GM18909 (cell line): Measurements from ENCODE around the gene CLCN2.

ENCODE experiments used
- ATAC-seq: cut with Tn5 transposase; IDR thresholded peaks from one replicate; pipeline ENCODE4 v1.9.1; 2021; ENCODE audit warnings: mild to moderate bottlenecking; ENCODE audit not compliant: unreplicated experiment, poor library complexity

The CLCN2 gene

GRCh38 chr3:184332370-184333090 is 28.9 kb downstream of the CLCN2 start:
- ATAC-seq = no peak

GRCh38 chr3:184328516-184328915 is 32.9 kb downstream of the CLCN2 start:
- no peak for ATAC-seq

- ATAC-seq = no peak
Measured at GRCh38 chr3:184327171-184327570, 34.2 kb downstream of the CLCN2 start.

GRCh38 chr3:184325715-184326369 is 35.6 kb downstream of the CLCN2 start:
- ATAC-seq = no peak

GRCh38 chr3:184325269-184325668 is 36.1 kb downstream of the CLCN2 start:
- no peak for ATAC-seq

GRCh38 chr3:184323696-184324095 is 37.7 kb downstream of the CLCN2 start:
- no peak for ATAC-seq

- no peak for ATAC-seq
Measured at GRCh38 chr3:184322731-184323487, 38.5 kb downstream of the CLCN2 start.

- ATAC-seq = no peak
Measured at GRCh38 chr3:184321666-184322065, 39.7 kb downstream of the CLCN2 start.

- no peak for ATAC-seq
Measured at GRCh38 chr3:184320104-184320445, 41.3 kb downstream of the CLCN2 start.

- ATAC-seq = no peak
Measured at GRCh38 chr3:184317201-184317600, 44.2 kb downstream of the CLCN2 start.

GRCh38 chr3:184316792-184317191 is 44.6 kb downstream of the CLCN2 start:
- no peak for ATAC-seq

GRCh38 chr3:184315871-184316661 is 45.3 kb downstream of the CLCN2 start:
- no peak for ATAC-seq

GRCh38 chr3:184315543-184315867 is 45.9 kb downstream of the CLCN2 start:
- ATAC-seq = peak; percentile 5

GRCh38 chr3:184314700-184315542 is 46.5 kb downstream of the CLCN2 start:
- peak; percentile 50 for ATAC-seq

- ATAC-seq = peak; percentile 83
Measured at GRCh38 chr3:184314363-184314699, 47.1 kb downstream of the CLCN2 start, which contains the start of gene EIF4G1. TSS of gene EIF4G1 (plus strand) at chr3:184314606. CDS start at chr3:184315797, 1,191 bp downstream.

- ATAC-seq = no peak
Measured at GRCh38 chr3:184311633-184312032, 49.8 kb downstream of the CLCN2 start.

GRCh38 chr3:184308744-184309143 is 52.7 kb downstream of the CLCN2 start:
- ATAC-seq = no peak

- ATAC-seq = no peak
Measured at GRCh38 chr3:184307915-184308314, 53.5 kb downstream of the CLCN2 start.

GRCh38 chr3:184306341-184306972 is 54.9 kb downstream of the CLCN2 start:
- ATAC-seq = no peak
